Right renal cortex interstitium (tissue), 3 donors: ENCODE results near the gene MBD6. TPM values are rescaled to one million over a fixed set of nuclear protein-coding genes. Genes with fewer than 3 reads are reported as not detected.

Source experiments
- DNase-seq, 3 donors: peaks; one replicate each; pipeline ENCODE4 v3.0.0-alpha.2; 2013; ENCODE audit warnings: low read depth in 3 of 3, low spot score in 2 of 3
- polyA plus RNA-seq, 3 donors: library from polyadenylated mRNA; unstranded; fragments of 120-200 nt; gene quantifications; one replicate each; pipeline ENCODE4 v1.2.1, GENCODE V29; 2013; ENCODE audit not compliant: insufficient read length in 3 of 3

MBD6 gene, protein sequence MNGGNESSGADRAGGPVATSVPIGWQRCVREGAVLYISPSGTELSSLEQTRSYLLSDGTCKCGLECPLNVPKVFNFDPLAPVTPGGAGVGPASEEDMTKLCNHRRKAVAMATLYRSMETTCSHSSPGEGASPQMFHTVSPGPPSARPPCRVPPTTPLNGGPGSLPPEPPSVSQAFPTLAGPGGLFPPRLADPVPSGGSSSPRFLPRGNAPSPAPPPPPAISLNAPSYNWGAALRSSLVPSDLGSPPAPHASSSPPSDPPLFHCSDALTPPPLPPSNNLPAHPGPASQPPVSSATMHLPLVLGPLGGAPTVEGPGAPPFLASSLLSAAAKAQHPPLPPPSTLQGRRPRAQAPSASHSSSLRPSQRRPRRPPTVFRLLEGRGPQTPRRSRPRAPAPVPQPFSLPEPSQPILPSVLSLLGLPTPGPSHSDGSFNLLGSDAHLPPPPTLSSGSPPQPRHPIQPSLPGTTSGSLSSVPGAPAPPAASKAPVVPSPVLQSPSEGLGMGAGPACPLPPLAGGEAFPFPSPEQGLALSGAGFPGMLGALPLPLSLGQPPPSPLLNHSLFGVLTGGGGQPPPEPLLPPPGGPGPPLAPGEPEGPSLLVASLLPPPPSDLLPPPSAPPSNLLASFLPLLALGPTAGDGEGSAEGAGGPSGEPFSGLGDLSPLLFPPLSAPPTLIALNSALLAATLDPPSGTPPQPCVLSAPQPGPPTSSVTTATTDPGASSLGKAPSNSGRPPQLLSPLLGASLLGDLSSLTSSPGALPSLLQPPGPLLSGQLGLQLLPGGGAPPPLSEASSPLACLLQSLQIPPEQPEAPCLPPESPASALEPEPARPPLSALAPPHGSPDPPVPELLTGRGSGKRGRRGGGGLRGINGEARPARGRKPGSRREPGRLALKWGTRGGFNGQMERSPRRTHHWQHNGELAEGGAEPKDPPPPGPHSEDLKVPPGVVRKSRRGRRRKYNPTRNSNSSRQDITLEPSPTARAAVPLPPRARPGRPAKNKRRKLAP
- 10 to 100 TPM; 36.8 to 44.8 (median 41.6) TPM for polyA plus RNA-seq

GRCh38 chr12:57522011-57522886 lies at the start of gene MBD6:
Gene MBD6 (plus strand): TSS chr12:57522824. CDS start chr12:57524304, 1,480 bp downstream.
- DNase-seq, result peak; percentile 66 to 79 (median 78)

DNA sequence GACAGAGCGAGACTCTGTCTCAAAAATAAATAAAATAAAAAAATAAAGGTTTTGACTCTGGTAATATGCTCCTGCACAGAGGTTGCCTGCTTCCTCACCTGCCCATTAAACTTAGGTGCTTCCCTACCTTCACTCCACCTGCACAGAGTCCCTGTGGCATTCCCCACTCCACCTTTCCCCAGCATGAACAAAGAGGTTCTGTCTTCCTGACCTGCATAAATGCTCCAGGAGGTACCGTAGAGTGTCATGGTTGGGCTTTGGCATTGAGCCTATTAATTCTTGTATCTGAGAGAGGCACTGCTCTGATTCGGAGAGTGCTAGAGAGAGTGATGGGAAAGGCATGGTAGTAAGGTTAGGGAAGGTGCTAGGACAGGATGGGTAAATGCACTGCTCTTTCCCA lies 49.2 kb upstream of the MBD6 start:
- DNase-seq, result no peak

DNA sequence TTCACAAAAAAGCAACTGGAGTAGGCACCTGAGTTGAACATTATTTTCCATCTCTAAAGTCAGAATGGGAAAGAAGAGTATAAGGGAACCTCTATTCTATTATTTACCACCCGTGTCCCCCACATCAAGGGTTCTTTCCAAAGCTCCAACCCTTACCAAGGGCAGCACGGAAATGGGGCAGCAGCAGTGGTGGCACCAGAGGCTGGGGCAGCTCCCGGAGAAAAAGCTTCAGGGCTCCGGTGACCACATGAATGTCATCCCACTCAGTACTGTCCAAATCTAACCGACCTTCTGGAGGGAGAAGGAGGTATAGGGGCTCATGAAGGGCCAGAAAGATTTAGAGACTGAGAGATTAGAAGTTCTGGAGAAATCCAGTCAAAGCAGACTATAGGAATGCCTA lies 48.7 kb upstream of the MBD6 start:
- DNase-seq, result no peak

GRCh38 chr12:57474430-57474829 lies 48.2 kb upstream of the MBD6 start:
- DNase-seq, result no peak

DNA sequence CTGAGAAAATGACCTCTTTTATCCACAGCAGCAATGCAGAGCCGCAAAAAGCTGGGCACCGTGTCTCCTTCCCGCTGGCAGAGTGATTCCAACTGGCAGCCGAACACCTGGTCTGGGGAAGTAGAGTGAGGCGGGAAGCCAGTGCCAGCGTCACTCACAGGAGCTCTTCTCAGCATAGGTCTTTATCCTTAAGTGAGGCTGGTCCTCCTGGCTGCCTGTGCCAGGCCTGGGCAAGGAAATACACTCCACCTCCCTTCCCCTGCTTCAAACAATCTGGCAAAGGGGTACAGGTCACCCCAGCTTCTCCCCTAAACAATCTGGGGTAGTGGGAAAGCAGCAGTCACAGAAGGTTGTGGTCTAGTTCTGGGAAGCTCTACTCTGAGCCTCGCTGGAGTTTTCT lies 47.8 kb upstream of the MBD6 start:
- no peak for DNase-seq

- no peak for DNase-seq
Observed at GRCh38 chr12:57475271-57476161, 47.1 kb upstream of the MBD6 start.

DNA sequence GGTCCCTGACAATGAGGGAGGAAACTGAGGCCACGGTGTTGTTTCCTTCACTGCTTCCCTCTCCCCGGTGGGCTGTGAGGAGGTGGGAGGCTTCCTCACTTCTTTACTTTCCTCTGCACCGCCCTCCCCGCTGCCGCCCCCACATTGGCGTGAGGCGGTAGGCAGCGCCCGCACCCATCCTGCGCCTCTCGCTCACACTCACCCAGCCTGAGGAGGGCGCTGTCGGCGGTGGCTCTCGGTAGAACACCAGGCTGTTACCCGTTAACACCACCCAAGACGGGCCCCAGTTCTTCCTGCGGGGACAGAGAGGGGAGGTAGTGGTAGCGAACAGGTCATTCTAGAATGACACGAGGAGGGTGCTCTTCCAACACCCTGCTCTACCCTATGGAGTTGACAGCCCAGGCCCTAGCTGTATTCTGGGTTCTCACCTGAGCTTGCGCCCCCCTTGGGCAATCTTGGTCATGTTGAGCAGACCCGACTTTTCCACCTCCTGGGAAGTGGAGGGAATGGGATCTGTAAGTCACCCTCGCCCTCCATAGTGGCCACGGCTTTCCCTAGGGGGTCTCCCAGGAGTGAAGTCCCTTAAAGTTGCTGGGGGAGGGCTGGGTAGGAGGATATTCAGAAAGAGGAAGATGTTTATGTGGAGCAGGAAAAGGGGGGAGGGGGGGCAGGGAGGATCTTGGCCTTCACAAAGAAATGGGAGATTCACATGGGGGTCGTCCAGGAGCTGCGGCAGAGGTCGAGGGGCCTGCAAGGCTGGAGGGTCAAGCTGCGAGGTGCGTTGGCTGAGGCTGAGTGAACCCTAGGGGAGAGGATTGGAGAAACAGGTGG lies 46.2 kb upstream of the MBD6 start:
- DNase-seq, result no peak

- no peak for DNase-seq
Observed at GRCh38 chr12:57476993-57477709, 45.5 kb upstream of the MBD6 start.

- no peak for DNase-seq
Observed at GRCh38 chr12:57477710-57478681, 44.6 kb upstream of the MBD6 start.

GRCh38 chr12:57479043-57479375 lies 43.6 kb upstream of the MBD6 start:
- no peak for DNase-seq

DNA sequence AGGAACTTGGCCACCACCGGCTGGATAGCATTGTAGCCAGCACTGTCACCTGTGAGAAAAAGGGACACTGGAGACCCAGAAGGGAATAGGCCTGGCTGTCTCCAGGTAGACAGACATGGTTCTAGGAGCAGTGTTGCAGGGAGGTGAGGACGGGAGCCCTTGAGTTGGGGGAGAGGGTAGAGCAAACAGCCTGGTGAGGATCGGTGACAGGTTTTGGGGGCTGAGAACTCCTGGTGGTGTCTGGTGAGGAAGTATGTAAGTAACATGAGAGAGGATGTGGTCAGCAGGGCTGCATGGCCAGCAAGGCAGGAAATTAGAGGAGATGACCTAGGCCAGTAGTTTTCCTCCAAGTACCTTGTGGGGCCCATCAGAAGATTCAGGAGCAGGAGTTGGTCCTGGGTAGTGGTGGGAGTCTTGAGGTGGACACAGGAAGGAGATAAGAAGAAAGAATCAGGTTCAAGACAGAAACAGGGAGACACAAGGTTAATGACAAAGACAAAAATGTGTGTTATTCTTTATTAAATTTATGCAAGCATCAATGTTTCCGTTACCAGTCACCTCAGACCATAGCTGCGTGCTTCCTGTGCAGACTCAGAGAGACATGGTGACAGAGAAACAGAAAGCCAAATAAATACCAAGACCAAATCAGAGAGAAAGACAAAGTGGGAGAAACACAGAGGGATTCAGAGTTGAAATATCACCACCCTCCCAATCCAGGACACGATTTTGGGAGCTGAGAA lies 43.1 kb upstream of the MBD6 start, which contains the start of gene ARHGAP9:
Gene ARHGAP9, minus strand, starts transcription at position 491 of the 740 bp plus-strand sequence. Its CDS starts 460 bp downstream, at position 31.
- no peak for DNase-seq

GRCh38 chr12:57481671-57482070 lies 41.0 kb upstream of the MBD6 start:
- DNase-seq, result no peak

DNA sequence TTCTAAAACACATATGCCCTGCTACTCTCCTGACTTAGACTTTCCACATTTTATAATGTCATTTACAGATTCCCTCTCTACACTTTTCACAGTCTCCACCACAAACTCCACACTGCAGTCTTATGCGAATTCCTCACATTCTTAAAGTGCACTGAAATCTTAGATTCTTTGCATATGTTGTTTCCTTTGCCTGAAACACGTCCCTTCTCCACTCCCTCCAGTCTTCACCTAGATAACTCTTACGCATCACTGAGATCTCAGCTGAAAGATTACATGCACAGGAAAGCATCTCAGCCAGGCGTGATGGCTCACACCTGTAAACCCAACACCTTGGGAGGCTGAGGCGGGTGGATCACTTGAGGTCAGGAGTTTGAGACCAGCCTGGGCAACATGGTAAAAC lies 39.2 kb upstream of the MBD6 start:
- no peak for DNase-seq

GRCh38 chr12:57485695-57486094 lies 36.9 kb upstream of the MBD6 start:
- DNase-seq, result no peak

- DNase-seq, result no peak
Observed at GRCh38 chr12:57487055-57487596, 35.5 kb upstream of the MBD6 start.
